GM13977 (cell line): ENCODE measurements around the gene PLCD1.

ENCODE experiments used
- DNase-seq: peaks from one replicate; pipeline ENCODE4 v3.0.0; 2012; ENCODE audit warnings: low spot score
- CTCF ChIP-seq: IDR thresholded peaks from 2 replicates; pipeline ENCODE4 v1.5.1; 2012; ENCODE audit warnings: mild to moderate bottlenecking, control low read depth; ENCODE audit not compliant: insufficient read depth; ENCODE audit errors: extremely low read depth, missing control alignments
- in situ Hi-C: fragments of 300-500 bp; cut with MboI; formaldehyde crosslinking; loops from one replicate; pipeline ENCODE4 v1.12.0; 2022; ENCODE audit warnings: low sequenced_read_pairs, low pct_unique_long_range_greater_than_20kb, mixed read lengths, inconsistent platforms; ENCODE audit not compliant: unreplicated experiment

The PLCD1 gene

GRCh38 chr3:38000965-38001455 is 28.4 kb downstream of the PLCD1 start:
- in situ Hi-C loops: no loop called here
- DNase-seq: no peak
- TF ChIP-seq CTCF: no peak

- DNase-seq: no peak
- in situ Hi-C loops: no loop called here
- TF ChIP-seq CTCF: no peak
Measured at GRCh38 chr3:38000242-38000916, 29.1 kb downstream of the PLCD1 start.

- in situ Hi-C loops: no loop called here
- no peak for TF ChIP-seq CTCF
- DNase-seq: no peak
Measured at GRCh38 chr3:37999836-38000235, 29.6 kb downstream of the PLCD1 start.

- in situ Hi-C loops: no loop called here
- TF ChIP-seq CTCF: no peak
- no peak for DNase-seq
Measured at GRCh38 chr3:37997791-37998370, 31.6 kb downstream of the PLCD1 start.

- in situ Hi-C loops: no loop called here
- TF ChIP-seq CTCF: no peak
- DNase-seq: no peak
Measured at GRCh38 chr3:37997342-37997741, 32.1 kb downstream of the PLCD1 start.

- in situ Hi-C loops: no loop called here
Measured at GRCh38 chr3:37996785-37997301, 32.6 kb downstream of the PLCD1 start.

More at GRCh38 chr3:37996785-37997301, 32.6 kb downstream of the PLCD1 start:
- peak; percentile 85 for DNase-seq
- peak; percentile 83 for TF ChIP-seq CTCF
